NCI-H2196 (cell line): Measurements from ENCODE around the gene PSG2.
"Not testable (repeated sequence)": the region's sequence is repeated elsewhere in the genome, so short reads cannot be mapped to it uniquely, and the experiment has no call there.

ENCODE experiments used
- DNase-seq: peaks from one replicate; lab custom pipeline; 2025; ENCODE audit not compliant: unreplicated experiment; lab: John Stamatoyannopoulos, UW

PSG2 gene

GRCh38 chr19:43082601-43083000, at the start of gene PSG2:
Gene PSG2 (minus strand): TSS chr19:43082701. CDS start chr19:43082569, 132 bp downstream.
- not testable (repeated sequence) for DNase-seq

- DNase-seq: not testable (repeated sequence)
These were observed 48.9 kb upstream of the PSG2 start for GRCh38 chr19:43131281-43131842.

GRCh38 chr19:43129197-43129596, 46.7 kb upstream of the PSG2 start:
- not testable (repeated sequence) for DNase-seq

GRCh38 chr19:43127336-43127735, 44.8 kb upstream of the PSG2 start:
- not testable (repeated sequence) for DNase-seq

- no peak for DNase-seq
These were observed 44.2 kb upstream of the PSG2 start for GRCh38 chr19:43126720-43127119.

GRCh38 chr19:43124360-43124759, 41.9 kb upstream of the PSG2 start:
- DNase-seq: no peak

- not testable (repeated sequence) for DNase-seq
These were observed 38.0 kb upstream of the PSG2 start for GRCh38 chr19:43120433-43121026.

- not testable (repeated sequence) for DNase-seq
These were observed 37.0 kb upstream of the PSG2 start for GRCh38 chr19:43119526-43119925.

- not testable (repeated sequence) for DNase-seq
These were observed 33.9 kb upstream of the PSG2 start for GRCh38 chr19:43116421-43116820.

- not testable (repeated sequence) for DNase-seq
These were observed 33.0 kb upstream of the PSG2 start for GRCh38 chr19:43115548-43115947.

GRCh38 chr19:43115064-43115463, 32.6 kb upstream of the PSG2 start:
- not testable (repeated sequence) for DNase-seq

- not testable (repeated sequence) for DNase-seq
These were observed 32.1 kb upstream of the PSG2 start for GRCh38 chr19:43114626-43115025.

- not testable (repeated sequence) for DNase-seq
These were observed 24.9 kb upstream of the PSG2 start for GRCh38 chr19:43107401-43107800.

- DNase-seq: no peak
These were observed 23.0 kb upstream of the PSG2 start for GRCh38 chr19:43105496-43105895.

GRCh38 chr19:43104215-43104850, 21.8 kb upstream of the PSG2 start:
- peak; percentile 2 for DNase-seq

GRCh38 chr19:43101950-43102349, 19.4 kb upstream of the PSG2 start:
- no peak for DNase-seq

- DNase-seq: not testable (repeated sequence)
These were observed 15.9 kb upstream of the PSG2 start for GRCh38 chr19:43098416-43098815.

- peak; percentile 12 for DNase-seq
These were observed 5.3 kb upstream of the PSG2 start for GRCh38 chr19:43087702-43088340.

- not testable (repeated sequence) for DNase-seq
These were observed 3.5 kb upstream of the PSG2 start for GRCh38 chr19:43085796-43086530.

GRCh38 chr19:43084196-43084832, 1.8 kb upstream of the PSG2 start:
- DNase-seq: not testable (repeated sequence)

GRCh38 chr19:43083721-43084120, 1.2 kb upstream of the PSG2 start:
- not testable (repeated sequence) for DNase-seq
